ENCODE measurements around the gene KLHL41. TPM values are rescaled to one million over a fixed set of nuclear protein-coding genes. Genes with fewer than 3 reads are reported as not detected.

KLHL41 gene
- total RNA-seq: 0.13 and 0.28 TPM in 2 replicates

GRCh38 chr2:169509298-169509885 lies at the start of gene KLHL41:
Gene KLHL41, plus strand, starts transcription at chr2:169509702. Its CDS starts 77 bp downstream, at chr2:169509779.
- DNase-seq (ENCODE audit: low read depth, low spot score): no peak

- DNase-seq (ENCODE audit: low read depth, low spot score): no peak
Observed at GRCh38 chr2:169461143-169461542, 48.4 kb upstream of the KLHL41 start.

GRCh38 chr2:169462896-169463695 lies 46.4 kb upstream of the KLHL41 start:
- no peak for DNase-seq (ENCODE audit: low read depth, low spot score)

GRCh38 chr2:169464466-169464865 lies 45.0 kb upstream of the KLHL41 start:
- DNase-seq (ENCODE audit: low read depth, low spot score): no peak

GRCh38 chr2:169464882-169465281 lies 44.6 kb upstream of the KLHL41 start:
- DNase-seq (ENCODE audit: low read depth, low spot score): no peak

- DNase-seq (ENCODE audit: low read depth, low spot score): no peak
Observed at GRCh38 chr2:169468841-169469240, 40.7 kb upstream of the KLHL41 start.

- DNase-seq (ENCODE audit: low read depth, low spot score): no peak
Observed at GRCh38 chr2:169469952-169470572, 39.4 kb upstream of the KLHL41 start.

- no peak for DNase-seq (ENCODE audit: low read depth, low spot score)
Observed at GRCh38 chr2:169472249-169472648, 37.3 kb upstream of the KLHL41 start.

- DNase-seq (ENCODE audit: low read depth, low spot score): no peak
Observed at GRCh38 chr2:169476459-169476858, 33.0 kb upstream of the KLHL41 start.

GRCh38 chr2:169478339-169478738 lies 31.2 kb upstream of the KLHL41 start:
- peak; percentile 64 for DNase-seq (ENCODE audit: low read depth, low spot score)

GRCh38 chr2:169478745-169479256 lies 30.7 kb upstream of the KLHL41 start:
- DNase-seq (ENCODE audit: low read depth, low spot score): no peak

- peak; percentile 58 for DNase-seq (ENCODE audit: low read depth, low spot score)
Observed at GRCh38 chr2:169479257-169480078, 30.0 kb upstream of the KLHL41 start, which contains the start of gene BBS5. Gene BBS5, plus strand, starts transcription at chr2:169479494. Its CDS starts 60 bp downstream, at chr2:169479554.

GRCh38 chr2:169480079-169480465 lies 29.4 kb upstream of the KLHL41 start:
- no peak for DNase-seq (ENCODE audit: low read depth, low spot score)

- no peak for DNase-seq (ENCODE audit: low read depth, low spot score)
Observed at GRCh38 chr2:169485650-169486138, 23.8 kb upstream of the KLHL41 start.

- DNase-seq (ENCODE audit: low read depth, low spot score): no peak
Observed at GRCh38 chr2:169486487-169486886, 23.0 kb upstream of the KLHL41 start.

- no peak for DNase-seq (ENCODE audit: low read depth, low spot score)
Observed at GRCh38 chr2:169490834-169491233, 18.7 kb upstream of the KLHL41 start.

- no peak for DNase-seq (ENCODE audit: low read depth, low spot score)
Observed at GRCh38 chr2:169491378-169491777, 18.1 kb upstream of the KLHL41 start.

GRCh38 chr2:169493360-169493759 lies 16.1 kb upstream of the KLHL41 start:
- no peak for DNase-seq (ENCODE audit: low read depth, low spot score)

- no peak for DNase-seq (ENCODE audit: low read depth, low spot score)
Observed at GRCh38 chr2:169495310-169495928, 14.1 kb upstream of the KLHL41 start.

- DNase-seq (ENCODE audit: low read depth, low spot score): no peak
Observed at GRCh38 chr2:169504651-169505050, 4.9 kb upstream of the KLHL41 start.

- peak; percentile 67 for DNase-seq (ENCODE audit: low read depth, low spot score)
Observed at GRCh38 chr2:169507698-169508097, 1.8 kb upstream of the KLHL41 start.

All from pulmonary artery endothelial cell (primary cell).